Uterus (tissue), 4 donors: ENCODE data around the gene SEZ6. TPM values are rescaled to one million over a fixed set of nuclear protein-coding genes. Genes with fewer than 3 reads are reported as not detected.

Source experiments
- DNase-seq, 2 donors: peaks; one replicate each; pipeline ENCODE4 v3.0.0-alpha.2; 2019 to 2020
- H3K27ac ChIP-seq, 2 donors: fragments of 200-600 bp; sonication (generic); 1 replicate in 1 of 2; 2 replicates in 1 of 2; pipeline ENCODE4 v1.5.1; 2016 to 2018
- H3K27me3 ChIP-seq, 2 donors: fragments of 200-600 bp; sonication (generic); one replicate each; pipeline ENCODE4 v1.5.1; 2018 to 2019; ENCODE audit warnings: control low read depth in 1 of 2
- H3K36me3 ChIP-seq, 2 donors: fragments of 200-600 bp; sonication (generic); one replicate each; pipeline ENCODE4 v1.5.1; 2019; ENCODE audit warnings: control low read depth in 1 of 2
- H3K4me1 ChIP-seq, 2 donors: fragments of 200-600 bp; sonication (generic); one replicate each; pipeline ENCODE4 v1.5.1; 2018 to 2019; ENCODE audit warnings: control low read depth in 1 of 2
- H3K4me3 ChIP-seq, 2 donors: fragments of 200-600 bp; sonication (generic); 1 replicate in 1 of 2; 2 replicates in 1 of 2; pipeline ENCODE4 v1.5.1; 2018 to 2019; ENCODE audit warnings: mild to moderate bottlenecking in 1 of 2
- H3K9me3 ChIP-seq, 2 donors: fragments of 200-600 bp; sonication (generic); one replicate each; pipeline ENCODE4 v1.5.1; 2019; ENCODE audit warnings: control low read depth in 1 of 2
- POLR2A ChIP-seq, 2 donors: fragments of 450-650 bp; IDR thresholded peaks; one replicate each; pipeline ENCODE4 v1.6.1; 2016; ENCODE audit warnings: antibody characterized with exemption in 2 of 2, mild to moderate bottlenecking in 1 of 2, moderate library complexity in 1 of 2
- intact Hi-C: fragments of 100-400 bp; cut with DNase I; formaldehyde crosslinking; loops from one replicate; pipeline ENCODE4 v1.15.1; 2023; ENCODE audit warnings: low total_unique reads
- total RNA-seq, 4 donors: library from RNA; depleted of rRNA in 3 of 4; stranded (reverse); fragments of >200 nt in 3 of 4; gene quantifications; one replicate each; pipeline versions ENCODE4 v1.1.0 to v1.2.4, GENCODE V29; 2014 to 2023
- TF ChIP-seq, protein P1 (sequence below), 4 experiments: fragments of 200-600 bp in 2 of 4; fragments of 450-650 bp in 2 of 4; sonication (generic) in 2 of 4; IDR thresholded peaks; one replicate each; pipeline ENCODE4 v1.5.1; 2016 to 2019; ENCODE audit warnings: antibody characterized with exemption in 4 of 4, mild to moderate bottlenecking in 2 of 4, moderate library complexity in 1 of 4
- donor health status: DM: yes; HTN: yes; CAD: no.

SEZ6 gene, protein sequence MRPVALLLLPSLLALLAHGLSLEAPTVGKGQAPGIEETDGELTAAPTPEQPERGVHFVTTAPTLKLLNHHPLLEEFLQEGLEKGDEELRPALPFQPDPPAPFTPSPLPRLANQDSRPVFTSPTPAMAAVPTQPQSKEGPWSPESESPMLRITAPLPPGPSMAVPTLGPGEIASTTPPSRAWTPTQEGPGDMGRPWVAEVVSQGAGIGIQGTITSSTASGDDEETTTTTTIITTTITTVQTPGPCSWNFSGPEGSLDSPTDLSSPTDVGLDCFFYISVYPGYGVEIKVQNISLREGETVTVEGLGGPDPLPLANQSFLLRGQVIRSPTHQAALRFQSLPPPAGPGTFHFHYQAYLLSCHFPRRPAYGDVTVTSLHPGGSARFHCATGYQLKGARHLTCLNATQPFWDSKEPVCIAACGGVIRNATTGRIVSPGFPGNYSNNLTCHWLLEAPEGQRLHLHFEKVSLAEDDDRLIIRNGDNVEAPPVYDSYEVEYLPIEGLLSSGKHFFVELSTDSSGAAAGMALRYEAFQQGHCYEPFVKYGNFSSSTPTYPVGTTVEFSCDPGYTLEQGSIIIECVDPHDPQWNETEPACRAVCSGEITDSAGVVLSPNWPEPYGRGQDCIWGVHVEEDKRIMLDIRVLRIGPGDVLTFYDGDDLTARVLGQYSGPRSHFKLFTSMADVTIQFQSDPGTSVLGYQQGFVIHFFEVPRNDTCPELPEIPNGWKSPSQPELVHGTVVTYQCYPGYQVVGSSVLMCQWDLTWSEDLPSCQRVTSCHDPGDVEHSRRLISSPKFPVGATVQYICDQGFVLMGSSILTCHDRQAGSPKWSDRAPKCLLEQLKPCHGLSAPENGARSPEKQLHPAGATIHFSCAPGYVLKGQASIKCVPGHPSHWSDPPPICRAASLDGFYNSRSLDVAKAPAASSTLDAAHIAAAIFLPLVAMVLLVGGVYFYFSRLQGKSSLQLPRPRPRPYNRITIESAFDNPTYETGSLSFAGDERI
- total RNA-seq: under 1 TPM in 1 of 4 donors, not detected in 3; 0.07 TPM

DNA sequence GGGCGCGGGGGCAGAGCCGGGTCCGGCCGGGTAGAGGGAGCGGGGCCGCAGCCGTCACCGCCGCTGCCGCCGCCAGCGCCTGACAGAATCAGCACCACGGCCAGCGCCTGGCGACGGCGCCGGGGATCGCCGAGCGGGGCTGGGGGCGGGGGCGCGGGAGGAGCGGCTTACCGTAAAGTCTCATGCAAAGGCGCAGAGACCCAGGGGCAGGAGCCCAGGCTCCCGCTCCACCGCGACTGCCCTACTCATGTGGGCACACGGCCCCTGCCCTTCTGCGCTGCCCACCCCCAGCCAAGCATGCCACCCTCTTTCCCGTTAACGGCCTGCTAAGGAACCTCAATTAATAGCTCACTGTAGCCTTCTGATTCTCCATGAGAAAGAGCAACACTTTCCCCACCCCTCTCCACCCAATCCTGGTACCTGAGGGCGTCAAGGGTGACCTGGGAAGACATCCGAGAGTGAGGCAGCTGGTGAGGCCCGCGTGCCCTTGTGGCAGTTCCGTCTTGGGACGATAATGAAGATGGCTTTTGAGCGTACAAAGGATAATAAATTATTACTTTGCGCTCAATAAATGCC, at the start of gene SEZ6:
Gene SEZ6 (minus strand): TSS at position 98 of the 576 bp plus-strand sequence. CDS start 164 bp downstream, outside the sequence.
- DNase-seq: peak; percentile 24 to 63
- no peaks in the 10 kb centered on the region for H3K9me3 ChIP-seq
- no peaks in the 10 kb centered on the region for H3K36me3 ChIP-seq
- peaks cover 0 to 12% of the 10 kb centered on the region in 2 donors for H3K4me1 ChIP-seq
- H3K27me3 ChIP-seq: peaks cover 7 to 11% of the 10 kb centered on the region in 2 donors
- intact Hi-C loops: no loop called here
- H3K4me3 ChIP-seq: no peak within 1 kb of the TSS
- TF ChIP-seq, protein P1, sequence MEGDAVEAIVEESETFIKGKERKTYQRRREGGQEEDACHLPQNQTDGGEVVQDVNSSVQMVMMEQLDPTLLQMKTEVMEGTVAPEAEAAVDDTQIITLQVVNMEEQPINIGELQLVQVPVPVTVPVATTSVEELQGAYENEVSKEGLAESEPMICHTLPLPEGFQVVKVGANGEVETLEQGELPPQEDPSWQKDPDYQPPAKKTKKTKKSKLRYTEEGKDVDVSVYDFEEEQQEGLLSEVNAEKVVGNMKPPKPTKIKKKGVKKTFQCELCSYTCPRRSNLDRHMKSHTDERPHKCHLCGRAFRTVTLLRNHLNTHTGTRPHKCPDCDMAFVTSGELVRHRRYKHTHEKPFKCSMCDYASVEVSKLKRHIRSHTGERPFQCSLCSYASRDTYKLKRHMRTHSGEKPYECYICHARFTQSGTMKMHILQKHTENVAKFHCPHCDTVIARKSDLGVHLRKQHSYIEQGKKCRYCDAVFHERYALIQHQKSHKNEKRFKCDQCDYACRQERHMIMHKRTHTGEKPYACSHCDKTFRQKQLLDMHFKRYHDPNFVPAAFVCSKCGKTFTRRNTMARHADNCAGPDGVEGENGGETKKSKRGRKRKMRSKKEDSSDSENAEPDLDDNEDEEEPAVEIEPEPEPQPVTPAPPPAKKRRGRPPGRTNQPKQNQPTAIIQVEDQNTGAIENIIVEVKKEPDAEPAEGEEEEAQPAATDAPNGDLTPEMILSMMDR (IDR thresholded peaks at IDR 0.05): peak in 3 of 4 experiments; percentile 16 to 39 (median 20)
- no peak for TF ChIP-seq POLR2A (IDR thresholded peaks at IDR 0.05)
- no peak within 1 kb of the TSS for H3K27ac ChIP-seq

DNA sequence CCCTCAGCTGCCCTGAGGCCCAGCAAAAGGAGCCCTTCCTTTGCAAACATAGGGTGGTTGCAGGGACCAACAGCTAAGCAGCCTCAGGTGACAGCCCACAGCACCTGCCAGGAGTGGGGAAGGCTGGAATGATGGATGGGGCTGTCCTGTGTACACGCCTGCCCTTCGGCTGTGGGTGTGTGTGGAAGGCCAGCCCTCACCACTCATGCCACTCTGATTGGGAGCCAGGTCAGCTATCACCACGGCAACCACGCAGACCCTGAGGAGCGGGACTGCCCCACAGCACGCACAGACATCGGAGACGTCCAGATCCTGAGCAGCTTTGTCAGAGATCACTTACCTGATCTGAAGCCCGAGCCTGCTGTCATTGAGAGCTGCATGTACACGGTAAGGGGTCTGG, 49.0 kb upstream of the SEZ6 start:
- Histone ChIP-seq H3K4me1 (no peaks in the 10 kb centered on the region), H3K9me3 (no peaks in the 10 kb centered on the region), H3K27ac (no peak overlapping the region), H3K4me3 (no peak overlapping the region), H3K36me3 (no peaks in the 10 kb centered on the region), H3K27me3 (no peaks in the 10 kb centered on the region)
- TF ChIP-seq POLR2A (IDR thresholded peaks at IDR 0.05): no peak
- TF ChIP-seq, protein P1 (IDR thresholded peaks at IDR 0.05): no peak
- intact Hi-C loops: no loop called here
- no peak for DNase-seq

DNA sequence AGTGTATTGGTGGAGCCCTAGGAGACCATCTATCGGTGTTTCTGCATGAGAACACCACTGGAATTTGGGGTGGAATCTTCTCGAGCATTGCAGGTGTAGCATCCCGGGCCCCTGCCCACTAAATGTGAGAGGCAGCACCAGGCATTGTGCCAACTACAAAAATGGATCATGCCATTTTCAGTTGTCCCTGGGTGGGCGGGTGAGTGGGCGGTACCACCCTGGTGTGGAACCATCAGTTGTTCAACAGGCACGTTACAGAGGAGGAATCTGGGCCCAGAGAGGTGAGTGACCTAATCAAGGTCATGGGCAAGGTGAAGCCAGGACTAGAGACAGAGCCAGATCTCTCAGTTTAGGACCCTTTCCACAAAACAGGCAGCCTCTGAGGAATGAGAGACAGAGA, 45.9 kb upstream of the SEZ6 start:
- Histone ChIP-seq H3K27ac (no peak overlapping the region), H3K4me3 (no peak overlapping the region), H3K4me1 (no peaks in the 10 kb centered on the region), H3K36me3 (no peaks in the 10 kb centered on the region), H3K27me3 (no peaks in the 10 kb centered on the region), H3K9me3 (no peaks in the 10 kb centered on the region)
- DNase-seq: no peak
- intact Hi-C loops: no loop called here
- no peak for TF ChIP-seq POLR2A (IDR thresholded peaks at IDR 0.05)
- TF ChIP-seq, protein P1 (IDR thresholded peaks at IDR 0.05): no peak

DNA sequence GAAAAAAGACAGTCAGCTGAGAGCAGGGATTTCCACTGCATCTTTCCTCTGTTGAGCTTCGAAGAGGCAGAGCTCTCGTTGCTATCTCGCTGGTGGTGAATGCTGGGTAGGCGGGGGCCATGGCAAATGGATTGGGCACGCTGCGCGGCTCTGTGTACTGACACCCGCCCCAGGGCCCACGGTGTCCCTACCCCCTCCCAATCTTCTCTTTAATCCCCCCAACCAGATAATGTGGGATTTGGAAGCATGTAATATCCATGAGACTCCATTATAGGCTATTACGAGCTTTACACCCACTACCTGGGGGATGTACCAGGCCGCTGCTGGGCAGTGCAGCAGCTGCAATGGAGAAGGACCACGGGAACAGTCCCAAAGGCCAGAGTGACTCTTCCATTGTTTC, 45.4 kb upstream of the SEZ6 start:
- no peak for DNase-seq
- Histone ChIP-seq H3K4me3 (no peak overlapping the region), H3K4me1 (no peaks in the 10 kb centered on the region), H3K9me3 (no peaks in the 10 kb centered on the region), H3K27ac (no peak overlapping the region), H3K36me3 (no peaks in the 10 kb centered on the region), H3K27me3 (no peaks in the 10 kb centered on the region)
- intact Hi-C loops: no loop called here
- TF ChIP-seq, protein P1 (IDR thresholded peaks at IDR 0.05): no peak
- no peak for TF ChIP-seq POLR2A (IDR thresholded peaks at IDR 0.05)
